GM19035 (cell line): ENCODE measurements around the gene ESRRB.

ENCODE experiments used
- ATAC-seq: cut with Tn5 transposase; IDR thresholded peaks from one replicate; pipeline ENCODE4 v1.9.1; 2021; ENCODE audit not compliant: unreplicated experiment

The ESRRB gene

GRCh38 chr14:76396714-76397187, 20.8 kb downstream of the ESRRB start:
- ATAC-seq = no peak

GRCh38 chr14:76405627-76406026, 29.7 kb downstream of the ESRRB start:
- ATAC-seq = no peak

GRCh38 chr14:76407449-76408150, 31.7 kb downstream of the ESRRB start:
- no peak for ATAC-seq

- no peak for ATAC-seq
Measured at GRCh38 chr14:76408877-76409276, 32.9 kb downstream of the ESRRB start.

GRCh38 chr14:76412501-76412900, 36.6 kb downstream of the ESRRB start:
- no peak for ATAC-seq

- ATAC-seq = no peak
Measured at GRCh38 chr14:76413106-76413961, 37.4 kb downstream of the ESRRB start.

GRCh38 chr14:76413962-76414600, 38.1 kb downstream of the ESRRB start:
- ATAC-seq = no peak

- ATAC-seq = no peak
Measured at GRCh38 chr14:76419399-76419798, 43.5 kb downstream of the ESRRB start.

GRCh38 chr14:76420827-76421226, 44.9 kb downstream of the ESRRB start:
- ATAC-seq = no peak

- ATAC-seq = no peak
Measured at GRCh38 chr14:76421662-76422061, 45.7 kb downstream of the ESRRB start.

GRCh38 chr14:76422662-76423061, 46.7 kb downstream of the ESRRB start:
- ATAC-seq = no peak

- no peak for ATAC-seq
Measured at GRCh38 chr14:76423534-76423933, 47.6 kb downstream of the ESRRB start.

- no peak for ATAC-seq
Measured at GRCh38 chr14:76424359-76424758, 48.4 kb downstream of the ESRRB start.

GRCh38 chr14:76426161-76426696, 50.3 kb downstream of the ESRRB start:
- no peak for ATAC-seq

- no peak for ATAC-seq
Measured at GRCh38 chr14:76428611-76429010, 52.7 kb downstream of the ESRRB start.

- ATAC-seq = no peak
Measured at GRCh38 chr14:76430017-76430416, 54.1 kb downstream of the ESRRB start.

GRCh38 chr14:76430475-76430980, 54.6 kb downstream of the ESRRB start:
- no peak for ATAC-seq

- no peak for ATAC-seq
Measured at GRCh38 chr14:76431538-76431937, 55.6 kb downstream of the ESRRB start.

- no peak for ATAC-seq
Measured at GRCh38 chr14:76432827-76433752, 57.2 kb downstream of the ESRRB start.

- no peak for ATAC-seq
Measured at GRCh38 chr14:76434220-76434619, 58.3 kb downstream of the ESRRB start.
